Left kidney (tissue), 8 donors: ENCODE results near the gene PPARG. TPM values are rescaled to one million over a fixed set of nuclear protein-coding genes. Genes with fewer than 3 reads are reported as not detected.
"Not testable (repeated sequence)": the region's sequence is repeated elsewhere in the genome, so short reads cannot be mapped to it uniquely, and the experiment has no call there.

Experiments
- DNase-seq: peaks from one replicate; pipeline ENCODE4 v3.0.0-alpha.2; 2013
- long read RNA-seq, 8 donors: transcript quantifications; one replicate each; lab custom pipeline, GENCODE V29; 2026
- polyA plus RNA-seq: library from polyadenylated mRNA; unstranded; fragments of 120-200 nt; gene quantifications from one replicate; pipeline ENCODE4 v1.2.1, GENCODE V29; 2013; ENCODE audit not compliant: insufficient read length

PPARG gene
- polyA plus RNA-seq, result 28.5 TPM
- long read RNA-seq, donor 1, transcript PPARG-202 (8 exons, 1,870 nt), result major isoform, 5 of 8 reads
- long read RNA-seq, donor 1, partial matches to known transcripts, result 0 of 8 reads
- long read RNA-seq, donor 1, other reads (novel, unspliced or antisense), result 0 of 8 reads
- long read RNA-seq, donor 2, transcript PPARG-207 (7 exons, 1,722 nt), result major isoform, 5 of 7 reads
- long read RNA-seq, donor 2, partial matches to known transcripts, result 0 of 7 reads
- long read RNA-seq, donor 2, other reads (novel, unspliced or antisense), result 0 of 7 reads
- long read RNA-seq, donor 3, partial matches to known transcripts, result 5 of 9 reads
- long read RNA-seq, donor 3, other reads (novel, unspliced or antisense), result 0 of 9 reads
- long read RNA-seq, donor 4, result 0 reads
- long read RNA-seq, donor 5, transcript PPARG-207 (7 exons, 1,722 nt), result minor isoform, 7 of 19 reads
- long read RNA-seq, donor 5, transcript PPARG-202 (8 exons, 1,870 nt), result major isoform, 8 of 19 reads
- long read RNA-seq, donor 5, partial matches to known transcripts, result 0 of 19 reads
- long read RNA-seq, donor 5, other reads (novel, unspliced or antisense), result 0 of 19 reads
- long read RNA-seq, donor 6, partial matches to known transcripts, result 0 of 5 reads
- long read RNA-seq, donor 6, other reads (novel, unspliced or antisense), result 0 of 5 reads
- long read RNA-seq, donor 7, partial matches to known transcripts, result 0 of 7 reads
- long read RNA-seq, donor 7, other reads (novel, unspliced or antisense), result 0 of 7 reads
- long read RNA-seq, donor 8, partial matches to known transcripts, result 0 of 4 reads
- long read RNA-seq, donor 8, other reads (novel, unspliced or antisense), result 0 of 4 reads

- peak; percentile 37 for DNase-seq
These were observed at the start of gene PPARG for GRCh38 chr3:12288182-12289129. Gene PPARG, plus strand, starts transcription at chr3:12289070. Its CDS starts 90,642 bp downstream, at chr3:12379712.

GRCh38 chr3:12239301-12239700, 49.6 kb upstream of the PPARG start:
- DNase-seq, result no peak

- no peak for DNase-seq
These were observed 46.1 kb upstream of the PPARG start for GRCh38 chr3:12242772-12243171.

GRCh38 chr3:12246497-12247163, 42.2 kb upstream of the PPARG start:
- no peak for DNase-seq

GRCh38 chr3:12247411-12247810, 41.5 kb upstream of the PPARG start:
- no peak for DNase-seq

GRCh38 chr3:12249519-12249918, 39.4 kb upstream of the PPARG start:
- no peak for DNase-seq

- DNase-seq, result no peak
These were observed 36.0 kb upstream of the PPARG start for GRCh38 chr3:12252889-12253288.

- DNase-seq, result no peak
These were observed 35.1 kb upstream of the PPARG start for GRCh38 chr3:12253516-12254343.

GRCh38 chr3:12255393-12255792, 33.5 kb upstream of the PPARG start:
- no peak for DNase-seq

- DNase-seq, result no peak
These were observed 30.0 kb upstream of the PPARG start for GRCh38 chr3:12258911-12259310.

GRCh38 chr3:12262173-12262572, 26.7 kb upstream of the PPARG start:
- not testable (repeated sequence) for DNase-seq

GRCh38 chr3:12265508-12265907, 23.4 kb upstream of the PPARG start:
- no peak for DNase-seq

GRCh38 chr3:12266038-12266437, 22.8 kb upstream of the PPARG start:
- DNase-seq, result no peak

- DNase-seq, result no peak
These were observed 21.4 kb upstream of the PPARG start for GRCh38 chr3:12267376-12268030.

- DNase-seq, result no peak
These were observed 20.7 kb upstream of the PPARG start for GRCh38 chr3:12268049-12268735.

GRCh38 chr3:12270976-12271375, 17.9 kb upstream of the PPARG start:
- DNase-seq, result no peak

GRCh38 chr3:12273045-12273695, 15.7 kb upstream of the PPARG start:
- no peak for DNase-seq

- DNase-seq, result no peak
These were observed 12.8 kb upstream of the PPARG start for GRCh38 chr3:12275974-12276650.
